ENCODE results near the gene LATS1. TPM values are rescaled to one million over a fixed set of nuclear protein-coding genes. Genes with fewer than 3 reads are reported as not detected.
"Not testable (repeated sequence)": the region's sequence is repeated elsewhere in the genome, so short reads cannot be mapped to it uniquely, and the experiment has no call there.

Gene LATS1
- total RNA-seq, 1 donor from 2014 or later: 27.9 TPM

DNA sequence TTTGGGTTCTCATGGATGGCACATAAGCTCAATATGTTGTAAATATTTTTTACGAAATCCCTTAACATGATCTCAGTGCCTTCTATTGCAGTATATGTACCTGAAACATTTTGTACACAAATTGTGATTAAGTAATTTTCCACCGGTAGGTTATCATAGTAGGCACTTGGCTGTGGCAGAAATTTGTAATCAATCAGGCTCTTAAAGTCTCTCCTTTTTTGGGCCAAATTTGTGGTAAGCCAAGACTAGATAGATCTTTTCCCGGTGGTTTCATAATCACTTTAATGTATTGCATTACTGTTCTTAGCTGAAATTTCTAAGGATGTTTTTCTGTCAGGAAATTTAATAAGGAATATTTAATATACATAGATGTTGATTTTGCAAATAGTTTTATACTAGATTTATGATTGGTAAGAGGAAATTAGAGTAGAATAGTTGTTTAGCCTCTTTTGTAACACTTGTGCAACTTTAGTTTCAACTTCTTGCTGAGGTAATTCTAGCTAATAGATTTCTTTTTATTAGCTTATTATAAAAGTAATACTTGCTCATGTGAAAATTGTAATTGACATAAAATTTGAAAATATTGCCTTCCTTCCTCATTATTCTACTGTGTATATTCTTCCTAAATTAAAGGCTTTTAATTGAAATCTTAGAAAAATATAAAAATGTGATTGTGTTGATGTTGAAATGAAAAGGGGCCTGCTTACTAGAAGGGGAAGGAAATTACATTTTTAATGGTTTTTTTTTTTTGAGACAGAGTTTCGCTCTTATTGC is 34.9 kb upstream of the LATS1 start:
- no peaks in the 10 kb centered on the region for H3K36me3 ChIP-seq (ENCODE audit: insufficient read depth, low read length)
- TF ChIP-seq EZH2 (IDR thresholded peaks at IDR 0.05; ENCODE audit: insufficient read depth, low read length): no peak
- TF ChIP-seq, protein P1, sequence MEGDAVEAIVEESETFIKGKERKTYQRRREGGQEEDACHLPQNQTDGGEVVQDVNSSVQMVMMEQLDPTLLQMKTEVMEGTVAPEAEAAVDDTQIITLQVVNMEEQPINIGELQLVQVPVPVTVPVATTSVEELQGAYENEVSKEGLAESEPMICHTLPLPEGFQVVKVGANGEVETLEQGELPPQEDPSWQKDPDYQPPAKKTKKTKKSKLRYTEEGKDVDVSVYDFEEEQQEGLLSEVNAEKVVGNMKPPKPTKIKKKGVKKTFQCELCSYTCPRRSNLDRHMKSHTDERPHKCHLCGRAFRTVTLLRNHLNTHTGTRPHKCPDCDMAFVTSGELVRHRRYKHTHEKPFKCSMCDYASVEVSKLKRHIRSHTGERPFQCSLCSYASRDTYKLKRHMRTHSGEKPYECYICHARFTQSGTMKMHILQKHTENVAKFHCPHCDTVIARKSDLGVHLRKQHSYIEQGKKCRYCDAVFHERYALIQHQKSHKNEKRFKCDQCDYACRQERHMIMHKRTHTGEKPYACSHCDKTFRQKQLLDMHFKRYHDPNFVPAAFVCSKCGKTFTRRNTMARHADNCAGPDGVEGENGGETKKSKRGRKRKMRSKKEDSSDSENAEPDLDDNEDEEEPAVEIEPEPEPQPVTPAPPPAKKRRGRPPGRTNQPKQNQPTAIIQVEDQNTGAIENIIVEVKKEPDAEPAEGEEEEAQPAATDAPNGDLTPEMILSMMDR (IDR thresholded peaks at IDR 0.05; ENCODE audit: insufficient read depth, low read depth, low read length): no peak
- H3K27ac ChIP-seq (ENCODE audit: low read depth, low read length): no peak overlapping the region
- no peaks in the 10 kb centered on the region for H3K27me3 ChIP-seq (ENCODE audit: insufficient read depth, low read length)
- DNase-seq (ENCODE audit: low read depth) (no peak), FAIRE-seq (no peak)
- H4K20me1 ChIP-seq (ENCODE audit: insufficient read depth, low read length): peaks cover 61% of the 10 kb centered on the region
- no peaks in the 10 kb centered on the region for H3K27me3 Mint-ChIP-seq (ENCODE audit: low read depth, unreplicated experiment)
- no peak overlapping the region for H3K4me3 Mint-ChIP-seq (ENCODE audit: unreplicated experiment)
- H3K9me3 Mint-ChIP-seq (ENCODE audit: unreplicated experiment): no peaks in the 10 kb centered on the region
- no peak overlapping the region for H3K4me2 ChIP-seq (ENCODE audit: low read length)
- H2AFZ ChIP-seq (ENCODE audit: low read depth, low read length): no peak overlapping the region
- H3K9me3 ChIP-seq (ENCODE audit: insufficient read depth, low read depth, low read length): no peaks in the 10 kb centered on the region
- H3K27ac Mint-ChIP-seq (ENCODE audit: unreplicated experiment): no peak overlapping the region
- no peak overlapping the region for H3K9ac ChIP-seq (ENCODE audit: low read length)
- peaks cover 6% of the 10 kb centered on the region for H3K4me1 Mint-ChIP-seq (ENCODE audit: low read depth, unreplicated experiment)
- no peak overlapping the region for H3K4me3 ChIP-seq (ENCODE audit: insufficient read depth, low read depth, low read length)
- no peaks in the 10 kb centered on the region for H3K36me3 Mint-ChIP-seq (ENCODE audit: low read depth, unreplicated experiment)
- H3K4me1 ChIP-seq (ENCODE audit: insufficient read depth, low read length): no peaks in the 10 kb centered on the region
- H3K79me2 ChIP-seq (ENCODE audit: insufficient read depth, low read length): peaks cover 83% of the 10 kb centered on the region

DNA sequence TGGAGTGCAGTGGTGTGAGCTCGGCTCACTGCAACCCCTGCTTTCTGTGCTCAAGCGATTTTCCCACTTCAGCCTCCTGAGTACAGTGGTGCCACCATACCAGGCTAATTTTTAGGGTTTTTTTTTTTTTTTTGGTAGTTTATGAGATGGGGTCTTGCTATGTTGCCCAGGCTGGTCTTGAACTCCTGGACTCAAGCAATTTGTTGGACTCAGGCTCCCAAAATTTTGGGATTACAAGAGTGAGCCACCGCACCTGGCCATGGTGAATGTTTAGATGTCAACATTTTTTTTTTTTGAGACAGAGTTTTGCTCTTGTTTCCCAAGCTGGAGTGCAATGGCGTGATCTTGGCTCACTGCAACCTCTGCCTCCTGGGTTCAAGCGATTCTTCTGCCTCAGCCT is 34.0 kb upstream of the LATS1 start:
- not testable (repeated sequence) for DNase-seq (ENCODE audit: low read depth); H3K9me3 ChIP-seq (ENCODE audit: insufficient read depth, low read depth, low read length); H2AFZ ChIP-seq (ENCODE audit: low read depth, low read length); H3K4me1 ChIP-seq (ENCODE audit: insufficient read depth, low read length); H3K27ac Mint-ChIP-seq (ENCODE audit: unreplicated experiment); H3K27me3 ChIP-seq (ENCODE audit: insufficient read depth, low read length); H3K27ac ChIP-seq (ENCODE audit: low read depth, low read length); H3K27me3 Mint-ChIP-seq (ENCODE audit: low read depth, unreplicated experiment); H3K9ac ChIP-seq (ENCODE audit: low read length); H3K36me3 Mint-ChIP-seq (ENCODE audit: low read depth, unreplicated experiment); FAIRE-seq; H3K4me3 ChIP-seq (ENCODE audit: insufficient read depth, low read depth, low read length); H3K36me3 ChIP-seq (ENCODE audit: insufficient read depth, low read length); H3K9me3 Mint-ChIP-seq (ENCODE audit: unreplicated experiment); H3K4me1 Mint-ChIP-seq (ENCODE audit: low read depth, unreplicated experiment)
- Histone ChIP-seq H3K4me2 (ENCODE audit: low read length) (peak overlapping the region; percentile 9), H4K20me1 (ENCODE audit: insufficient read depth, low read length) (peaks cover 57% of the 10 kb centered on the region), H3K79me2 (ENCODE audit: insufficient read depth, low read length) (peaks cover 74% of the 10 kb centered on the region)
- peak overlapping the region; percentile 96 for H3K4me3 Mint-ChIP-seq (ENCODE audit: unreplicated experiment)

DNA sequence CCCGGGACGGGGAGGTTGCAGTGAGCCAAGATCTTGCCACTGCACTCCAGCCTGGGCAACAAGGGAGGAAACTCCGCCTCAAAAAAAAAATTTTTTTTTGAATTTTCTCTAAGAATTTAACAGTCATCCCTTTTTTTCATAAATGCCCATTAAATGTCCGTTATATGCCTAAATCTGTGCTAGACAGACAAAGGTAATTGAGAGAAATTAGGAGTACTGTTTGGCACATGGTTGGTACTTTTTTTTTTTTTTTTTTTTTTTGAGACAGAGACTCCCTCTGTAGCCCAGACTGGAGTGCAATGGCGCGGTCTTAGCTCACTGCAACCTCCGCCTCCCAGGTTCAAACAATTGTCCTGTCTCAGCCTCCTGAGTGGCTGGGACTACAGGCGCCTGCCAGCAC is 33.3 kb upstream of the LATS1 start:
- Mint-ChIP-seq H3K27me3 (ENCODE audit: low read depth, unreplicated experiment) (no peaks in the 10 kb centered on the region), H3K4me1 (ENCODE audit: low read depth, unreplicated experiment) (peaks cover 6% of the 10 kb centered on the region), H3K4me3 (ENCODE audit: unreplicated experiment) (peak overlapping the region; percentile 96), H3K27ac (ENCODE audit: unreplicated experiment) (no peak overlapping the region), H3K9me3 (ENCODE audit: unreplicated experiment) (no peaks in the 10 kb centered on the region), H3K36me3 (ENCODE audit: low read depth, unreplicated experiment) (no peaks in the 10 kb centered on the region)
- Histone ChIP-seq H3K4me2 (ENCODE audit: low read length) (peak overlapping the region; percentile 92), H3K27ac (ENCODE audit: low read depth, low read length) (no peak overlapping the region), H3K36me3 (ENCODE audit: insufficient read depth, low read length) (no peaks in the 10 kb centered on the region), H3K79me2 (ENCODE audit: insufficient read depth, low read length) (peaks cover 70% of the 10 kb centered on the region), H4K20me1 (ENCODE audit: insufficient read depth, low read length) (peaks cover 57% of the 10 kb centered on the region), H3K4me1 (ENCODE audit: insufficient read depth, low read length) (peaks cover 4% of the 10 kb centered on the region), H2AFZ (ENCODE audit: low read depth, low read length) (no peak overlapping the region), H3K9ac (ENCODE audit: low read length) (no peak overlapping the region), H3K4me3 (ENCODE audit: insufficient read depth, low read depth, low read length) (no peak overlapping the region), H3K27me3 (ENCODE audit: insufficient read depth, low read length) (no peaks in the 10 kb centered on the region), H3K9me3 (ENCODE audit: insufficient read depth, low read depth, low read length) (no peaks in the 10 kb centered on the region)
- FAIRE-seq (no peak), DNase-seq (ENCODE audit: low read depth) (no peak)
- TF ChIP-seq, protein P1 (IDR thresholded peaks at IDR 0.05; ENCODE audit: insufficient read depth, low read depth, low read length): no peak
